Epithelial cell of esophagus (primary cell): ENCODE measurements around the gene C1orf198.
A peak's percentile ranks its signal among the peaks of the same experiment; 100 is the strongest.

Source experiments
- DNase-seq: peaks from one replicate; pipeline ENCODE4 v3.0.0; 2010; ENCODE audit warnings: low read depth
- H3K4me3 ChIP-seq: 2 replicates; pipeline ENCODE4 v1.5.1; 2011; ENCODE audit warnings: mild to moderate bottlenecking, low read length, control low read depth
- TF ChIP-seq, protein P1 (sequence below): IDR thresholded peaks from 2 replicates; pipeline ENCODE4 v1.5.1; 2011; ENCODE audit warnings: low read depth, mild to moderate bottlenecking, low read length, control low read depth, inconsistent platforms; ENCODE audit not compliant: insufficient read depth; ENCODE audit errors: missing control alignments

The C1orf198 gene

DNA sequence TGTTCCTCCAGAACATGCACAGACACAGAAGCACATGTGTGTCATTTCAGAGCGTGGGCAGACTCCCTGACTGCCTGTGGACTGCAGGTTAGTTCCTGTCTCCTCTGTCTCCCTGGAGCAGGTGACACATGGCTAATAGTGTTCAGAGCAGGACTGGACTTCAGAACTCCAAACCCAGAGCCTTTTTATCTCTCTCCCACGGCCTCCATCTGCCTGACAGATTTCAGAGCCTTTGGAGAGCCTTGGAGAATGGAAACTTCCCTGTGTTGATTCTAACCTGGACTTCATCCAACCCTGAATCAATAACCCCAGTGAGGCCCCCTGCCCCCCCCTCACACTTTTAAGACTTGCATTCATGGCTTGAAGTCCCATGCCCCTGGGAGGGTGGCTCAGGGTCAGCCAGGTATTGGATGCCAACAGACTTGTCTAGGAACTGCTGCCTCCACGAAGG is 44.4 kb downstream of the C1orf198 start:
- peak; percentile 25 for DNase-seq
- TF ChIP-seq, protein P1, sequence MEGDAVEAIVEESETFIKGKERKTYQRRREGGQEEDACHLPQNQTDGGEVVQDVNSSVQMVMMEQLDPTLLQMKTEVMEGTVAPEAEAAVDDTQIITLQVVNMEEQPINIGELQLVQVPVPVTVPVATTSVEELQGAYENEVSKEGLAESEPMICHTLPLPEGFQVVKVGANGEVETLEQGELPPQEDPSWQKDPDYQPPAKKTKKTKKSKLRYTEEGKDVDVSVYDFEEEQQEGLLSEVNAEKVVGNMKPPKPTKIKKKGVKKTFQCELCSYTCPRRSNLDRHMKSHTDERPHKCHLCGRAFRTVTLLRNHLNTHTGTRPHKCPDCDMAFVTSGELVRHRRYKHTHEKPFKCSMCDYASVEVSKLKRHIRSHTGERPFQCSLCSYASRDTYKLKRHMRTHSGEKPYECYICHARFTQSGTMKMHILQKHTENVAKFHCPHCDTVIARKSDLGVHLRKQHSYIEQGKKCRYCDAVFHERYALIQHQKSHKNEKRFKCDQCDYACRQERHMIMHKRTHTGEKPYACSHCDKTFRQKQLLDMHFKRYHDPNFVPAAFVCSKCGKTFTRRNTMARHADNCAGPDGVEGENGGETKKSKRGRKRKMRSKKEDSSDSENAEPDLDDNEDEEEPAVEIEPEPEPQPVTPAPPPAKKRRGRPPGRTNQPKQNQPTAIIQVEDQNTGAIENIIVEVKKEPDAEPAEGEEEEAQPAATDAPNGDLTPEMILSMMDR = no peak
- H3K4me3 ChIP-seq = no peak overlapping the region

DNA sequence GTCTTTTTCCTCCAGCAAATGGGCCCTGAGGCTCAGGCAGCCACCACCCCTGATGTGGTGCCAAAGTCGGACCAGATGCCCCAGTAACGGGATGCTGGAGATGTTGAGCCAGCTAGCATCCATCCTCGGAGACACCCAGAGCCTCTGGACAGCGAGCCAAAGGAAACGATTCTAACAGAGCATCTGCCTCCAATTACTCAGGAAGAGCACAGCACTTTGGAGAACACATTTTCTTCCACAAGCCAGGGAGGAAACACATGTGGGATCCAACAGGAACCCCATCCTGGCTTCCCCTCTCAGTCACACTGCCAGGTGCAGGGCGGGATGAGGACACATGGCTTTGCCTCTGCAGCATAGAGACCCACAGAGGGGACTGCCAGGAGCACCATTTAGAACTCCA is 44.9 kb downstream of the C1orf198 start:
- no peak for DNase-seq
- H3K4me3 ChIP-seq = no peak overlapping the region
- TF ChIP-seq, protein P1 = no peak

DNA sequence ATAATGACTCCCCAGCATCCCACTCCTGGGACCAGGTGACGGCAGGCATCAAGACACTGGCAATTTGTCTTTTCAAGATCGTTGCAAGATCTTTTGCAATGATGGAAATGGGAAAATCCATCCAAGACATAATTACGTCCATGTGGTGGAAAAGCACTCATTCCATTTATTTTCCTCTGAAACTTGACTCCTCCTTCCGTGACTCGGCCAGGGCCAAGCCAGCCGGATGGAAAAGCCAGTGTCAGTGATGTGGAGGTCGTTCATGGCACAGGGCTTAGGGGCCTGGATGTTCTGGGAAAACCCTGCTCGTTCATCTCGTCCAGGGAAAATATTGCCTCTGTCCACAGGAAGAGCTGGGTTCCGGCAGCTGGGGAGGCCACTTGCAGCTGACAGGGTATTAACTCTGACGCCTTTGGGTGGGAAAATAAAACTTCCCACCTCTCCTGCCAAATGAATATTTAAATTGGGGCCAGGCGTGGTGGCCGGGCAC is 46.2 kb downstream of the C1orf198 start:
- no peak overlapping the region for H3K4me3 ChIP-seq
- TF ChIP-seq, protein P1 = no peak
- DNase-seq = no peak

DNA sequence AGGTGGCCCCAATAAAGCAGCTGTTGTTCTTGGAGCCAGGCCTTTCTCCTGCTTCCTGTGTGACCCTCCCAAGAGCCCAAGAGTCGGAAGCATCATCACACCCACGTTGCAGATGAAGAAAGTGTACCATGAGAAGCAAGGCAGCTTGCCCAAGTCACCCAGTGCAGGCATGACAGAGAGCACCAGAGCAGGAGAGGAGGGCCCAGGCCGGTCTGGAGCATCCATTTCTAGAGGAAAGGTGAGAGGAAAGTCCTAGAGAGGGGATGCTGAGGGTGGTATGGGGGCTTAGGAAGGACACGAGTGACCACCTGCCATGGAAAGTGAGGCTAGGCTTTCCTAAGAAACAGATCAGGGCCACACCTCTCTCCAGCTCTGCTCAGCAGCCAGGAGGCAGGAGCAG is 47.0 kb downstream of the C1orf198 start:
- TF ChIP-seq, protein P1 = no peak
- no peak overlapping the region for H3K4me3 ChIP-seq
- DNase-seq = no peak

DNA sequence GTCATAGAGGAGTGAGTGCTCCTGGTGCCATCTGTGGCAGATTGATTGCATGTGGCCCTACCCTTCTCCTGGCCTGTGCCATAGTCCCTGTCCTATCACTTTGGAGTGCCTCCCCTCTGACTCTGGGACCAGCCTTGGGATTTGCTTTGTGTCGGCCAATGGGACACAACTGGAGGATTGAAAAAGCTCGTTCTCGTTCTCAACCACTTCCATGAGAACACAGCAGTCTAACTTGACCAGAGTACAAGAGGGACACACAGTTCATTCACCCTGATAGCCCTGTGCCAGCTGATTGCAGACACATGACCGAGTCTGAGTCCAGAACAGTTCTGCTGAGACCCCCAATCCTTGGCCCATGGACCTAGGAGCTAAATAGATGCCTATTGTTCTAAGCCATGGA is 47.8 kb downstream of the C1orf198 start:
- no peak for DNase-seq
- TF ChIP-seq, protein P1 = no peak
- H3K4me3 ChIP-seq = no peak overlapping the region

DNA sequence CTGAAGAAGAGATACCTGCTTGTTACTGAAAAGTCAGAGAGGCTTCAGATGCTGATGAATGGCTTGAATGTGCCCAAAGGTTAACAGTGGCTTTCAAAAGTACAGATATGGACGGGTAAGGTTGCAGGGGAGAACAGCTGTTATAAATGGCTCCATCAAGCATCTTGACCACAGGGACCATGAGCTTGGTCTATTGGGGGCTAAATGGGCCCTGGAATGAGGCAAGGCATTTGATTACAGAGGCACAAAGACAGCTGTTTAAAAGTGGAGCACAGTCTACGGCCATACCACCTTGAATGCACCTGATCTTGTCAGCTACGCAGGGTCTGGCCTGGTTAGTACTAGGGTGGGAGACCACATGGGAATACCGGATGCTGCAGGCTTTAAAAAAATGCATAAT is 48.3 kb downstream of the C1orf198 start:
- TF ChIP-seq, protein P1 = no peak
- DNase-seq = no peak
- H3K4me3 ChIP-seq = no peak overlapping the region

DNA sequence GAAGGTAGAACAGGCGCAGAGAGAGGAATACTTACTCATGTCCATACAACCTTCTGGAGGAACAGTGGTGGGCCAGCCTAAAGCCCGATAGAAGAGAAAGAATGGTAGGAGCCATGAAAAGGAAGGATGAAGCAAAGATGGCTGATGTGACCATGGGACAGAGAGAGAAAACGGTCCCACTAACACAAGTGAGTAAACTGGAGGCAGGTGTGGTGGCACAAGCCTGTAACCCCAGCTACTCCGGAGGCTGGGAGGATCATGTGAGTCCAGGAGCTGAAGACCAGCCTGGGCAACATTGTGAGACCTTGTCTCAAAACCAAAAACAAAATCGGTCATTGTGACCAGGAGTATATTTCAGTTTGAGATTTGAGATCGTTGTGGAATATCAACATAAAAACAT is 49.4 kb downstream of the C1orf198 start:
- TF ChIP-seq, protein P1 = no peak
- H3K4me3 ChIP-seq = no peak overlapping the region
- DNase-seq = no peak
